Measurements from ENCODE around the gene DNAAF5.

DNA sequence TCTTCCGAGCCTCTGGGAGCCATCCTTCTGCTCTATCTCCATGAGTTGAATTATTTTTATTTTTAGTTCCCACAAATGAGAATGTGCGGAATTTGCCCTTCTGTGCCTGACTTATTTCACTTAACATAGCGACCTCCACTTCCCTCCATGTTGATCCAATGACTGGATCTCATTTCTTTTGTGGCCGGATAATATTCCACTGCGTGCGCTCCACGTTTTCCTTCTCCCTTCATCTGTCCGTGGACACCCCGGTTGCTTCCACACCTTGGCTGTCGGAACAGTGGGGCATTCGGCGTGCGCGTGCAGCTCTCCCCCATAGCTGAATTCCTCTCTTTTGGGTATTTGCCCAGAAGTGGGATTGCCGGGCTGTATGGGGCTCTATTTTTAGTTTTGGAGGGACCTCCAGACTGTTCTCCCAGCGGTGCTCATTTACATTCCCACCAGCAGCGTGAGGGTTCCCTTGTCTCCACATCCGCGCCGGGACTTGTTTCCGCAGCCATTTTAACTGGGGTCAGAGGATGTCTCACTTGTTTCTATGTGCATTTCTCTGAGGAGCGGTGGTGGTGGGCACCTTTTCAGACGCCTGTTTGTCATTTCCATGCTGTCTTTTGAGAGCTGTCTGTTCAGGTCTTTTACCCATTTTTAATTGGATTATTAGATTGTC lies 54.8 kb downstream of the DNAAF5 start:
- TF ChIP-seq CREB1 (IDR thresholded peaks at IDR 0.05; ENCODE audit: low read depth) = no peak
- TF ChIP-seq, protein P1, sequence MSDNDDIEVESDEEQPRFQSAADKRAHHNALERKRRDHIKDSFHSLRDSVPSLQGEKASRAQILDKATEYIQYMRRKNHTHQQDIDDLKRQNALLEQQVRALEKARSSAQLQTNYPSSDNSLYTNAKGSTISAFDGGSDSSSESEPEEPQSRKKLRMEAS (IDR thresholded peaks at IDR 0.05) = no peak
- no peak for TF ChIP-seq EGR1 (IDR thresholded peaks at IDR 0.05)
- no peak for TF ChIP-seq YY1 (IDR thresholded peaks at IDR 0.05; ENCODE audit: low read depth)
- no peak for TF ChIP-seq TAF1 (IDR thresholded peaks at IDR 0.05; ENCODE audit: low read depth)
- no peak for TF ChIP-seq TEAD4 (IDR thresholded peaks at IDR 0.05)
- no peak for TF ChIP-seq EP300 (IDR thresholded peaks at IDR 0.05; ENCODE audit: borderline replicate concordance)
- no peak for TF ChIP-seq FOXM1 (IDR thresholded peaks at IDR 0.05; ENCODE audit: borderline replicate concordance, low read depth)
- TF ChIP-seq, protein P2, sequence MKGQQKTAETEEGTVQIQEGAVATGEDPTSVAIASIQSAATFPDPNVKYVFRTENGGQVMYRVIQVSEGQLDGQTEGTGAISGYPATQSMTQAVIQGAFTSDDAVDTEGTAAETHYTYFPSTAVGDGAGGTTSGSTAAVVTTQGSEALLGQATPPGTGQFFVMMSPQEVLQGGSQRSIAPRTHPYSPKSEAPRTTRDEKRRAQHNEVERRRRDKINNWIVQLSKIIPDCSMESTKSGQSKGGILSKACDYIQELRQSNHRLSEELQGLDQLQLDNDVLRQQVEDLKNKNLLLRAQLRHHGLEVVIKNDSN (IDR thresholded peaks at IDR 0.05) = no peak
- no peak for TF ChIP-seq CEBPB (IDR thresholded peaks at IDR 0.05)
- TF ChIP-seq RAD21 (IDR thresholded peaks at IDR 0.05; ENCODE audit: low read depth) = no peak
- no peak for TF ChIP-seq TCF12 (IDR thresholded peaks at IDR 0.05; ENCODE audit: low read depth)
